Heart left ventricle (tissue), 16 donors: Measurements from ENCODE around the gene KIAA1958. TPM values are rescaled to one million over a fixed set of nuclear protein-coding genes. Genes with fewer than 3 reads are reported as not detected.
"Not testable (repeated sequence)": the region's sequence is repeated elsewhere in the genome, so short reads cannot be mapped to it uniquely, and the experiment has no call there.

Experiments used
- ATAC-seq, 4 donors: fragments of 200-7000 bp; cut with Tn5 transposase; one replicate each; pipeline ENCODE4 v1.9.1; 2020 to 2022; ENCODE audit warnings: moderate library complexity in 4 of 4, mild to moderate bottlenecking in 3 of 4, moderate number of reproducible peaks in 1 of 4
- DNase-seq, 5 donors: peaks; one replicate each; pipeline ENCODE4 v3.0.0-alpha.2; 2020
- H3K27ac ChIP-seq, 12 donors: fragments of 200-600 bp; sonication (generic) in 4 of 12; one replicate each; pipeline versions ENCODE4 v1.5.0 to v1.8.0; 2016 to 2022; ENCODE audit warnings: mild to moderate bottlenecking in 2 of 12
- H3K27me3 ChIP-seq, 9 donors: fragments of 200-600 bp; sonication (generic) in 2 of 9; one replicate each; pipeline versions ENCODE4 v1.5.1 to v1.8.0; 2016 to 2022; ENCODE audit warnings: mild to moderate bottlenecking in 3 of 9
- H3K36me3 ChIP-seq, 9 donors: fragments of 200-600 bp; sonication (generic) in 2 of 9; one replicate each; pipeline versions ENCODE4 v1.5.0 to v1.8.0; 2018 to 2022; ENCODE audit warnings: mild to moderate bottlenecking in 2 of 9
- H3K4me1 ChIP-seq, 12 donors: fragments of 200-600 bp; sonication (generic) in 4 of 12; one replicate each; pipeline versions ENCODE4 v1.5.0 to v1.8.0; 2016 to 2022; ENCODE audit warnings: mild to moderate bottlenecking in 3 of 12
- H3K4me3 ChIP-seq, 12 donors: fragments of 200-600 bp; sonication (generic) in 4 of 12; one replicate each; pipeline versions ENCODE4 v1.5.0 to v1.8.0; 2017 to 2022; ENCODE audit warnings: mild to moderate bottlenecking in 9 of 12, moderate library complexity in 4 of 12
- H3K9me3 ChIP-seq, 12 donors: fragments of 200-600 bp; sonication (generic) in 4 of 12; one replicate each; pipeline versions ENCODE4 v1.5.0 to v1.8.0; 2016 to 2022; ENCODE audit warnings: mild to moderate bottlenecking in 1 of 12
- CTCF ChIP-seq, 12 donors: fragments of 200-600 bp; sonication (generic) in 4 of 12; IDR thresholded peaks; one replicate each; pipeline versions ENCODE4 v1.5.0 to v1.8.0; 2018 to 2022; ENCODE audit warnings: antibody characterized with exemption in 12 of 12, mild to moderate bottlenecking in 5 of 12
- POLR2A ChIP-seq, 2 donors: fragments of 450-650 bp; IDR thresholded peaks; one replicate each; pipeline ENCODE4 v1.6.1; 2017; ENCODE audit warnings: antibody characterized with exemption in 2 of 2, mild to moderate bottlenecking in 2 of 2, moderate library complexity in 2 of 2
- WGBS, 4 donors: extraction: QIAGEN DNeasy Blood & Tissue Kit in 2 of 4; methylation state at CpG; one replicate each; pipeline versions ENCODE4 v1.1.5 to v1.1.7; 2013 to 2018; 5-methylcytosine and 5-hydroxymethylcytosine counted together
- intact Hi-C, 10 donors: fragments of 100-400 bp; cut with DNase I; formaldehyde crosslinking; loops; one replicate each; pipeline versions ENCODE4 v1.11.1 to v1.14.2; 2022
- polyA plus RNA-seq, 2 donors: library from polyadenylated mRNA; stranded (reverse); fragments of 200-250 nt; gene quantifications; one replicate each; pipeline ENCODE4 v1.2.3, GENCODE V29; 2013
- total RNA-seq, 9 donors: library from RNA; depleted of rRNA in 2 of 9; stranded (reverse); fragments of >200 nt in 2 of 9; fragmentation: NEBNext Ultra II Directional in 3 of 9; extraction: Animal tissue kit (Norgen Biotek cat#: 25700) in 3 of 9; gene quantifications; one replicate each; pipeline versions ENCODE4 v1.1.0 to v1.2.4, GENCODE V29; 2016 to 2023
- donor health status: ischemic (EF 13 %, LVEDD 7.1; RV severe dilation, severe dysfunction).
- donor health status: healthy with polysubstance abuse.
- donor health status: DM: no; HTN: yes; CAD: no.
- donor health status: DM: no; HTN: no; CAD: no.
- donor health status: ischemic (EF 25% LVEDD 6.9; RV normal size, moderate dysfunction).
- donor health status: ischemic (EF 25% LVEDD 5.7; RV mildly dilated, moderate dysfunction).
- donor health status: healthy.
- donor health status: DM: yes; HTN: yes; CAD: no.
- donor health status: ischemic (EF 35%, LVEDD 5.7; RV mildly dilated, moderate dysfunction).
- donor health status: nonischemic (EF 11% LVEDD 7.7; RV severe dilation, severe dysfunction).
- donor health status: DM: yes; HTN: yes; CAD: no.
- donor health status: PGD.
- donor health status: ischemic (EF 29% LVEDD 5.4; RV normal size, mild dysfunction).
- donor health status: nonischemic (EF 23%, LVEDD 6.1; RV moderate dilation, normal function).

KIAA1958 gene
- total and polyA plus RNA-seq, 11 donors: 0.99 to 8.5 (median 5.8) TPM

GRCh38 chr9:112506571-112506970 lies 19.9 kb downstream of the KIAA1958 start:
- Histone ChIP-seq H3K9me3 (no peaks in the 10 kb centered on the region), H3K27me3 (no peaks in the 10 kb centered on the region), H3K4me3 (no peak overlapping the region), H3K36me3 (no peaks in the 10 kb centered on the region), H3K4me1 (peaks cover 0 to 6% (median 0%) of the 10 kb centered on the region in 12 donors), H3K27ac (no peak overlapping the region)
- ATAC-seq (no peak), DNase-seq (no peak)
- intact Hi-C loops: no loop called here
- TF ChIP-seq POLR2A (IDR thresholded peaks at IDR 0.05): no peak
- TF ChIP-seq CTCF (IDR thresholded peaks at IDR 0.05): no peak
- 92 to 94% (median 93%) methylated on average over 2 of the region's 2 CpGs for WGBS, 4 donors

- no peaks in the 10 kb centered on the region for H3K9me3 ChIP-seq
- peaks cover 0 to 6% (median 0%) of the 10 kb centered on the region in 12 donors for H3K4me1 ChIP-seq
- no peak overlapping the region for H3K4me3 ChIP-seq
- 94 to 98% (median 96%) methylated on average over 2 of the region's 2 CpGs for WGBS, 4 donors
- intact Hi-C loops: no loop called here
- TF ChIP-seq CTCF (IDR thresholded peaks at IDR 0.05) (no peak), POLR2A (IDR thresholded peaks at IDR 0.05) (no peak)
- H3K36me3 ChIP-seq: no peaks in the 10 kb centered on the region
- ATAC-seq (no peak), DNase-seq (no peak)
- no peaks in the 10 kb centered on the region for H3K27me3 ChIP-seq
- H3K27ac ChIP-seq: no peak overlapping the region
Observed at GRCh38 chr9:112507001-112507680, 20.5 kb downstream of the KIAA1958 start.

- Histone ChIP-seq H3K4me1 (peaks cover 0 to 5% (median 0%) of the 10 kb centered on the region in 12 donors), H3K27me3 (no peaks in the 10 kb centered on the region), H3K27ac (no peak overlapping the region), H3K9me3 (no peaks in the 10 kb centered on the region), H3K4me3 (no peak overlapping the region), H3K36me3 (no peaks in the 10 kb centered on the region)
- 77 to 88% (median 86%) methylated on average over 2 of the region's 2 CpGs for WGBS, 4 donors
- ATAC-seq (no peak), DNase-seq (no peak)
- intact Hi-C loops: no loop called here
- TF ChIP-seq CTCF (IDR thresholded peaks at IDR 0.05) (no peak), POLR2A (IDR thresholded peaks at IDR 0.05) (no peak)
Observed at GRCh38 chr9:112508377-112508776, 21.8 kb downstream of the KIAA1958 start.

- ATAC-seq, H3K27me3 ChIP-seq, H3K27ac ChIP-seq, DNase-seq, intact Hi-C loops, H3K4me1 ChIP-seq, H3K9me3 ChIP-seq, H3K36me3 ChIP-seq, H3K4me3 ChIP-seq: not testable (repeated sequence)
- WGBS, 4 donors: 65 to 74% (median 69%) methylated on average over 3 to 4 of the region's 4 CpGs
Observed at GRCh38 chr9:112512377-112512776, 25.8 kb downstream of the KIAA1958 start.

- WGBS, 4 donors: 89 to 94% (median 91%) methylated on average over 2 of the region's 2 CpGs
- TF ChIP-seq POLR2A (IDR thresholded peaks at IDR 0.05) (no peak), CTCF (IDR thresholded peaks at IDR 0.05) (no peak)
Observed at GRCh38 chr9:112516769-112517168, 30.1 kb downstream of the KIAA1958 start.

More at GRCh38 chr9:112516769-112517168, 30.1 kb downstream of the KIAA1958 start:
- H3K9me3 ChIP-seq: no peaks in the 10 kb centered on the region
- intact Hi-C loops: no loop called here
- H3K27me3 ChIP-seq: no peaks in the 10 kb centered on the region
- H3K4me1 ChIP-seq: peaks cover 0 to 10% (median 0%) of the 10 kb centered on the region in 12 donors
- H3K27ac ChIP-seq: no peak overlapping the region
- DNase-seq (no peak), ATAC-seq (no peak)
- no peak overlapping the region for H3K4me3 ChIP-seq
- no peaks in the 10 kb centered on the region for H3K36me3 ChIP-seq
